GM12872 (cell line): ENCODE data around the gene PLAC8L1.

ENCODE experiments used
- TF ChIP-seq, protein P1 (sequence below): IDR thresholded peaks from 3 replicates; pipeline ENCODE4 v1.5.1; 2011; ENCODE audit warnings: low read depth, mild to moderate bottlenecking, low read length, moderate library complexity; ENCODE audit not compliant: insufficient read depth

Gene PLAC8L1

DNA sequence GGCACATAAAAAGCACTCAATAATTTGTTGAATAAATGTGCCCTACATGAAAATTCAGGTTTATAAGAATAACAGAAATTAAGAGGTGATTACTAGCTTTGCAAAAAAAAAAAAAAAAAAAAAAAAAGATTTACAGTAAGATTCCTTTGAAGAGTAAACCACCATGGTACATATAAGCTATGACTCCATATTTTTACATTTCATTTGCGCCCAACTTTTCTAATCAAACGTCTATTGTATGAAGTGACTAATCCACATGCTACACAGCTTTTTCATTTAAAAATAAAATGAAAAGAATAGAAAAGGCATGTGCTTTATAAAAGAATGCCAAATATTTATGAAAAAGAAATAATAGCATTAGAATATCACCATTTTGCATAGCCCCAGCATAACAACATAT is at the start of gene PLAC8L1:
Gene PLAC8L1 (minus strand): TSS at position 101 of the 400 bp plus-strand sequence. CDS start 1,266 bp downstream, outside the sequence.
- TF ChIP-seq, protein P1, sequence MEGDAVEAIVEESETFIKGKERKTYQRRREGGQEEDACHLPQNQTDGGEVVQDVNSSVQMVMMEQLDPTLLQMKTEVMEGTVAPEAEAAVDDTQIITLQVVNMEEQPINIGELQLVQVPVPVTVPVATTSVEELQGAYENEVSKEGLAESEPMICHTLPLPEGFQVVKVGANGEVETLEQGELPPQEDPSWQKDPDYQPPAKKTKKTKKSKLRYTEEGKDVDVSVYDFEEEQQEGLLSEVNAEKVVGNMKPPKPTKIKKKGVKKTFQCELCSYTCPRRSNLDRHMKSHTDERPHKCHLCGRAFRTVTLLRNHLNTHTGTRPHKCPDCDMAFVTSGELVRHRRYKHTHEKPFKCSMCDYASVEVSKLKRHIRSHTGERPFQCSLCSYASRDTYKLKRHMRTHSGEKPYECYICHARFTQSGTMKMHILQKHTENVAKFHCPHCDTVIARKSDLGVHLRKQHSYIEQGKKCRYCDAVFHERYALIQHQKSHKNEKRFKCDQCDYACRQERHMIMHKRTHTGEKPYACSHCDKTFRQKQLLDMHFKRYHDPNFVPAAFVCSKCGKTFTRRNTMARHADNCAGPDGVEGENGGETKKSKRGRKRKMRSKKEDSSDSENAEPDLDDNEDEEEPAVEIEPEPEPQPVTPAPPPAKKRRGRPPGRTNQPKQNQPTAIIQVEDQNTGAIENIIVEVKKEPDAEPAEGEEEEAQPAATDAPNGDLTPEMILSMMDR = no peak

DNA sequence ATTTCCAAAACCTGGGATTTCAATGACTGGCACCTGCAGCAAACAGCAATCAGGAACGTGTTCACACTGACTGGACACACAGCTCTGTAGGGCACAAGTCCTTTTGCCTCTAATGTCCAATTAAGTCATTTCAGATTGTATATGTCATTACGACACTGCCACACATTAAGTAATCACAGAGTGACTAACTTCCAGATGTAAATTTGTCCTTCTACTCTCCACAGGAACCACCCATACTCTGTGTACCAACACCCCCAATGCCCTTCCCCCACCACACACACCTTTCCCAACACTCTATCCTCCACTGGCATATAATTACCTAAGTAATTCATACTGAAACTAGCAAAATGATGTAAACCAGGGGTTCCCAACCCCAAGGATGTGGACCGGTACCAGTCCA is 46.6 kb upstream of the PLAC8L1 start:
- TF ChIP-seq, protein P1 = no peak

DNA sequence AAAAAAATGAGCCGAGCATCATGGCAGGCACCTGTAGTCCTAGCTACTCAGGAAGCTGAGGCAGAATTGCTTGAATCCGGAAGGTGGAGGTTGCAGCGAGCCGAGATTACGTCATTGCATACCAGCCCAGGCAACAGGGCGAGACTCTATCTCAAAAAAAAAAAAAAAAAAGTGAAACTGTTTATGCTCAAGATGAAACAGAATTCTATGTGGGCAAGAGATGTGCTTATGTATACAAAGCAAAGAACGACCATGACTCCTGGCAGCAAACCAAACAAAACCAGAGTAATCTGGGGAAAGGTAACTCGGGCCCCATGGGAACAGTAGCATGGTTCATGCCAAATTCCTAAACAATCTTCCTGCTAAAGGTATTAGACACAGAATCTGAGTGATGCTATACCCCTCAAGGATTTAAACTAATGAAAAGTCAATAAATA is 32.6 kb upstream of the PLAC8L1 start:
- TF ChIP-seq, protein P1 = no peak

- TF ChIP-seq, protein P1 = peak; percentile 37; the same call in 1 of the 3 replicates
Observed at GRCh38 chr5:146130440-146131045, 25.2 kb upstream of the PLAC8L1 start.

- TF ChIP-seq, protein P1 = no peak
Observed at GRCh38 chr5:146126068-146126467, 20.7 kb upstream of the PLAC8L1 start.

GRCh38 chr5:146124580-146124979 is 19.2 kb upstream of the PLAC8L1 start:
- TF ChIP-seq, protein P1 = no peak

- TF ChIP-seq, protein P1 = no peak
Observed at GRCh38 chr5:146118322-146118721, 12.9 kb upstream of the PLAC8L1 start.
